Memory B cell (primary cell): ENCODE data around the gene TMED10.
"Not testable (repeated sequence)": the region's sequence is repeated elsewhere in the genome, so short reads cannot be mapped to it uniquely, and the experiment has no call there.

ENCODE experiments used
- ATAC-seq: fragments of 150-1000 bp; cut with Tn5 transposase; 2 replicates; pipeline ENCODE4 v1.10.0; 2021; ENCODE audit warnings: low read depth, mild to moderate bottlenecking, moderate library complexity
- DNase-seq, 2 donors: peaks; one replicate each; pipeline ENCODE4 v3.0.0; 2022; ENCODE audit warnings: low spot score in 2 of 2
- H3K27ac Mint-ChIP-seq: one replicate; pipeline ENCODE4 v1.8.0; 2022; ENCODE audit warnings: mild to moderate bottlenecking, moderate library complexity, mixed read lengths
- H3K27me3 Mint-ChIP-seq: one replicate; pipeline ENCODE4 v1.8.0; 2022; ENCODE audit warnings: mixed read lengths
- H3K36me3 Mint-ChIP-seq: one replicate; pipeline ENCODE4 v1.8.0; 2022; ENCODE audit warnings: mild to moderate bottlenecking, mixed read lengths
- H3K4me1 Mint-ChIP-seq: one replicate; pipeline ENCODE4 v1.8.0; 2022; ENCODE audit warnings: mixed read lengths
- H3K4me3 Mint-ChIP-seq: one replicate; pipeline ENCODE4 v1.8.0; 2022; ENCODE audit warnings: mild to moderate bottlenecking, moderate library complexity, mixed read lengths
- H3K9me3 Mint-ChIP-seq: one replicate; pipeline ENCODE4 v1.8.0; 2022; ENCODE audit warnings: mixed read lengths

The TMED10 gene

GRCh38 chr14:75184492-75184891, 8.1 kb upstream of the TMED10 start:
- Mint-ChIP-seq H3K9me3 (no peaks in the 10 kb centered on the region), H3K27me3 (peaks cover 6% of the 10 kb centered on the region), H3K27ac (no peak overlapping the region), H3K4me3 (no peak overlapping the region), H3K36me3 (no peaks in the 10 kb centered on the region), H3K4me1 (peaks cover 16% of the 10 kb centered on the region)
- DNase-seq: no peak
- no peak for ATAC-seq

- ATAC-seq: no peak
Observed at GRCh38 chr14:75184039-75184438, 7.6 kb upstream of the TMED10 start.

GRCh38 chr14:75183225-75183624, 6.8 kb upstream of the TMED10 start:
- DNase-seq (no peak), ATAC-seq (no peak)
- Mint-ChIP-seq H3K9me3 (no peaks in the 10 kb centered on the region), H3K27me3 (peaks cover 6% of the 10 kb centered on the region), H3K27ac (no peak overlapping the region), H3K4me3 (no peak overlapping the region), H3K4me1 (peaks cover 10% of the 10 kb centered on the region), H3K36me3 (no peaks in the 10 kb centered on the region)

More at GRCh38 chr14:75184039-75184438, 7.6 kb upstream of the TMED10 start:
- no peak for DNase-seq
- Mint-ChIP-seq H3K36me3 (no peaks in the 10 kb centered on the region), H3K27ac (no peak overlapping the region), H3K27me3 (peaks cover 6% of the 10 kb centered on the region), H3K4me3 (no peak overlapping the region), H3K4me1 (peaks cover 16% of the 10 kb centered on the region), H3K9me3 (no peaks in the 10 kb centered on the region)

GRCh38 chr14:75182821-75183220, 6.4 kb upstream of the TMED10 start:
- DNase-seq (no peak), ATAC-seq (no peak)
- Mint-ChIP-seq H3K4me3 (no peak overlapping the region), H3K27me3 (peaks cover 6% of the 10 kb centered on the region), H3K36me3 (no peaks in the 10 kb centered on the region), H3K27ac (no peak overlapping the region), H3K9me3 (no peaks in the 10 kb centered on the region), H3K4me1 (peaks cover 6% of the 10 kb centered on the region)

- H3K27me3 Mint-ChIP-seq: not testable (repeated sequence)
Observed at GRCh38 chr14:75182163-75182562, 5.8 kb upstream of the TMED10 start.

GRCh38 chr14:75181293-75182062, 5.1 kb upstream of the TMED10 start:
- DNase-seq (no peak), ATAC-seq (no peak)
- H3K4me1 Mint-ChIP-seq: peaks cover 5% of the 10 kb centered on the region
- no peaks in the 10 kb centered on the region for H3K36me3 Mint-ChIP-seq
- peaks cover 6% of the 10 kb centered on the region for H3K27me3 Mint-ChIP-seq
- H3K9me3 Mint-ChIP-seq: no peaks in the 10 kb centered on the region
- no peak overlapping the region for H3K27ac Mint-ChIP-seq
- no peak overlapping the region for H3K4me3 Mint-ChIP-seq

More at GRCh38 chr14:75182163-75182562, 5.8 kb upstream of the TMED10 start:
- not testable (repeated sequence) for H3K36me3 Mint-ChIP-seq, DNase-seq, H3K4me1 Mint-ChIP-seq, ATAC-seq, H3K9me3 Mint-ChIP-seq, H3K27ac Mint-ChIP-seq, H3K4me3 Mint-ChIP-seq

GRCh38 chr14:75175677-75176141, 703 bp downstream of the TMED10 start:
- Mint-ChIP-seq H3K4me3 (peak overlapping the region; percentile 97), H3K36me3 (peaks cover 5% of the 10 kb centered on the region), H3K27me3 (peaks cover 2% of the 10 kb centered on the region), H3K4me1 (peaks cover 31% of the 10 kb centered on the region), H3K9me3 (no peaks in the 10 kb centered on the region), H3K27ac (peak overlapping the region; percentile 100)
- DNase-seq (no peak), ATAC-seq (peak; percentile 18)

- peaks cover 37% of the 10 kb centered on the region for H3K4me1 Mint-ChIP-seq
- H3K9me3 Mint-ChIP-seq: no peaks in the 10 kb centered on the region
- no peak for ATAC-seq
- no peak for DNase-seq
- no peaks in the 10 kb centered on the region for H3K27me3 Mint-ChIP-seq
- peak overlapping the region; percentile 41 for H3K4me3 Mint-ChIP-seq
- H3K27ac Mint-ChIP-seq: peak overlapping the region; percentile 100
- H3K36me3 Mint-ChIP-seq: peaks cover 6% of the 10 kb centered on the region
Observed at GRCh38 chr14:75174066-75174465, 2.3 kb downstream of the TMED10 start.

- H3K4me1 Mint-ChIP-seq: peaks cover 44% of the 10 kb centered on the region
- no peak for ATAC-seq
- H3K27ac Mint-ChIP-seq: peak overlapping the region; percentile 67
- no peaks in the 10 kb centered on the region for H3K9me3 Mint-ChIP-seq
- no peak for DNase-seq
- H3K36me3 Mint-ChIP-seq: peaks cover 10% of the 10 kb centered on the region
- no peak overlapping the region for H3K4me3 Mint-ChIP-seq
- H3K27me3 Mint-ChIP-seq: no peaks in the 10 kb centered on the region
Observed at GRCh38 chr14:75170772-75171171, 5.6 kb downstream of the TMED10 start.

GRCh38 chr14:75168586-75169335, 7.7 kb downstream of the TMED10 start:
- H3K27ac Mint-ChIP-seq: peak overlapping the region; percentile 62
- no peaks in the 10 kb centered on the region for H3K9me3 Mint-ChIP-seq
- H3K4me3 Mint-ChIP-seq: no peak overlapping the region
- DNase-seq (no peak), ATAC-seq (no peak)
- peaks cover 10% of the 10 kb centered on the region for H3K36me3 Mint-ChIP-seq
- no peaks in the 10 kb centered on the region for H3K27me3 Mint-ChIP-seq
- peaks cover 39% of the 10 kb centered on the region for H3K4me1 Mint-ChIP-seq

GRCh38 chr14:75167325-75167724, 9.1 kb downstream of the TMED10 start:
- ATAC-seq (no peak), DNase-seq (no peak)
- peaks cover 32% of the 10 kb centered on the region for H3K4me1 Mint-ChIP-seq
- no peak overlapping the region for H3K4me3 Mint-ChIP-seq
- H3K27ac Mint-ChIP-seq: peak overlapping the region; percentile 70
- H3K27me3 Mint-ChIP-seq: no peaks in the 10 kb centered on the region
- peaks cover 12% of the 10 kb centered on the region for H3K36me3 Mint-ChIP-seq
- H3K9me3 Mint-ChIP-seq: no peaks in the 10 kb centered on the region

GRCh38 chr14:75165586-75166391, 10.6 kb downstream of the TMED10 start:
- DNase-seq (no peak), ATAC-seq (no peak)
- Mint-ChIP-seq H3K36me3 (peaks cover 7% of the 10 kb centered on the region), H3K27ac (no peak overlapping the region), H3K4me3 (no peak overlapping the region), H3K9me3 (no peaks in the 10 kb centered on the region), H3K4me1 (peaks cover 26% of the 10 kb centered on the region), H3K27me3 (no peaks in the 10 kb centered on the region)

- Mint-ChIP-seq H3K4me1 (peaks cover 25% of the 10 kb centered on the region), H3K27me3 (no peaks in the 10 kb centered on the region), H3K36me3 (peaks cover 6% of the 10 kb centered on the region), H3K4me3 (no peak overlapping the region), H3K9me3 (no peaks in the 10 kb centered on the region), H3K27ac (no peak overlapping the region)
- DNase-seq: no peak
- no peak for ATAC-seq
Observed at GRCh38 chr14:75164809-75165208, 11.6 kb downstream of the TMED10 start.

- Mint-ChIP-seq H3K36me3 (peaks cover 7% of the 10 kb centered on the region), H3K4me3 (no peak overlapping the region), H3K27ac (no peak overlapping the region), H3K9me3 (no peaks in the 10 kb centered on the region), H3K27me3 (no peaks in the 10 kb centered on the region), H3K4me1 (peaks cover 24% of the 10 kb centered on the region)
- ATAC-seq (no peak), DNase-seq (no peak)
Observed at GRCh38 chr14:75163677-75164076, 12.7 kb downstream of the TMED10 start.
